Right lobe of liver (tissue), 4 donors: ENCODE measurements around the gene TEAD2.

Experiments
- POLR2A ChIP-seq: fragments of 450-650 bp; IDR thresholded peaks from one replicate; pipeline ENCODE4 v1.6.1; 2017; ENCODE audit warnings: antibody characterized with exemption, mild to moderate bottlenecking
- TF ChIP-seq, protein P1 (sequence below), 4 donors: fragments of 200-600 bp in 3 of 4; fragments of 450-650 bp in 1 of 4; IDR thresholded peaks; one replicate each; pipeline versions ENCODE4 v1.5.1 to v1.8.0; 2016 to 2022; ENCODE audit warnings: antibody characterized with exemption in 4 of 4, mild to moderate bottlenecking in 2 of 4
- donor health status: DM: no; HTN: no; CAD: no.
- donor health status: DM: no; HTN: no; CAD: no.
- donor health status: DM: no; HTN: yes; CAD: no.

DNA sequence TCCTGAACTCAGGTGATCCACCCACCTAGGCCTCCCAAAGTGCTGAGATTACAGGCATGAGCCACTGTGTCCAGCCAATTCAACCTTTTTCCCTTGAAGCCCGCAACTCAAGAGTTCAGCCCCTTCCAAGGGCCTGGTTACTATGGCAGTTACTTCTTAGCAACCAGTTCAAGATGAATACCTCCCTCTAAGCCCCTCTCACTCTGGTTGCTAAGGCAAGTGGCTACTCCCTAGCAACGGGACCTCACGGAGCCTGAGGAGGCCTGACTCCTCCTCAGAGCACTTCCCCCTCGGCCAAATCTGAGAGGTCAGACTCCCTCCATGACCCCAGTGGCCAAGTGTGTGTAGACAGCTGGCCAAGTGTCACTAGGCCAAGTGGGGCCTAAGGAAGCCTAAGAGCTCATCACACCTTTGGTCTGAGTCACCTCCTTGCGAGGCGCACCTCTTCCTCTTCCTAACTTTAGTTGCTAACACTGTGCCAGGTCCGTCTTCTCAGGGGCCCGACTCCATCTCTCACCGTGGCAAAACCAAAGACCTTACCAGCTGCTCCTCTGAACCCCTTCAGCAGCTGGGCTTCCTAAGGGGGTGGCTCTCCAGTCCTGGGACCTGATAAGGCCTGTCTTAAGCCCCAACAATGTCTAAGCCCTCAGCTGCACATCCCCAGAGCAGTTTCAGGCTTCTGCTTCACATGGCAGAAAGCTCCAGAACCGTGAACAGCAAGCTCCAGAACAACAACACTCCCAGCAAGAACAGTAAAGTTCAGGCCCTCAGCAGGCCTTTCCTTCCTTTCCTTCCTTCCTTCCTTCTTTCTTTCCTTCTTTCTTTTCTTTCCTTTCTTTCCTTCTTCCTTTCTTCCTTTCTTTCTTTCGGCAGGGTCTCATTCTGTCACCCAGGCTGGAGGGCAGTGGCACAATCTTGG, 17.5 kb downstream of the TEAD2 start:
- TF ChIP-seq, protein P1, sequence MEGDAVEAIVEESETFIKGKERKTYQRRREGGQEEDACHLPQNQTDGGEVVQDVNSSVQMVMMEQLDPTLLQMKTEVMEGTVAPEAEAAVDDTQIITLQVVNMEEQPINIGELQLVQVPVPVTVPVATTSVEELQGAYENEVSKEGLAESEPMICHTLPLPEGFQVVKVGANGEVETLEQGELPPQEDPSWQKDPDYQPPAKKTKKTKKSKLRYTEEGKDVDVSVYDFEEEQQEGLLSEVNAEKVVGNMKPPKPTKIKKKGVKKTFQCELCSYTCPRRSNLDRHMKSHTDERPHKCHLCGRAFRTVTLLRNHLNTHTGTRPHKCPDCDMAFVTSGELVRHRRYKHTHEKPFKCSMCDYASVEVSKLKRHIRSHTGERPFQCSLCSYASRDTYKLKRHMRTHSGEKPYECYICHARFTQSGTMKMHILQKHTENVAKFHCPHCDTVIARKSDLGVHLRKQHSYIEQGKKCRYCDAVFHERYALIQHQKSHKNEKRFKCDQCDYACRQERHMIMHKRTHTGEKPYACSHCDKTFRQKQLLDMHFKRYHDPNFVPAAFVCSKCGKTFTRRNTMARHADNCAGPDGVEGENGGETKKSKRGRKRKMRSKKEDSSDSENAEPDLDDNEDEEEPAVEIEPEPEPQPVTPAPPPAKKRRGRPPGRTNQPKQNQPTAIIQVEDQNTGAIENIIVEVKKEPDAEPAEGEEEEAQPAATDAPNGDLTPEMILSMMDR (IDR thresholded peaks at IDR 0.05) = no peak
- TF ChIP-seq POLR2A = no peak
